HG02763 (cell line): ENCODE results near the gene EREG.

Source experiments
- ATAC-seq: cut with Tn5 transposase; IDR thresholded peaks from one replicate; pipeline ENCODE4 v1.9.1; 2021; ENCODE audit warnings: mild to moderate bottlenecking, moderate library complexity; ENCODE audit not compliant: unreplicated experiment

EREG gene

DNA sequence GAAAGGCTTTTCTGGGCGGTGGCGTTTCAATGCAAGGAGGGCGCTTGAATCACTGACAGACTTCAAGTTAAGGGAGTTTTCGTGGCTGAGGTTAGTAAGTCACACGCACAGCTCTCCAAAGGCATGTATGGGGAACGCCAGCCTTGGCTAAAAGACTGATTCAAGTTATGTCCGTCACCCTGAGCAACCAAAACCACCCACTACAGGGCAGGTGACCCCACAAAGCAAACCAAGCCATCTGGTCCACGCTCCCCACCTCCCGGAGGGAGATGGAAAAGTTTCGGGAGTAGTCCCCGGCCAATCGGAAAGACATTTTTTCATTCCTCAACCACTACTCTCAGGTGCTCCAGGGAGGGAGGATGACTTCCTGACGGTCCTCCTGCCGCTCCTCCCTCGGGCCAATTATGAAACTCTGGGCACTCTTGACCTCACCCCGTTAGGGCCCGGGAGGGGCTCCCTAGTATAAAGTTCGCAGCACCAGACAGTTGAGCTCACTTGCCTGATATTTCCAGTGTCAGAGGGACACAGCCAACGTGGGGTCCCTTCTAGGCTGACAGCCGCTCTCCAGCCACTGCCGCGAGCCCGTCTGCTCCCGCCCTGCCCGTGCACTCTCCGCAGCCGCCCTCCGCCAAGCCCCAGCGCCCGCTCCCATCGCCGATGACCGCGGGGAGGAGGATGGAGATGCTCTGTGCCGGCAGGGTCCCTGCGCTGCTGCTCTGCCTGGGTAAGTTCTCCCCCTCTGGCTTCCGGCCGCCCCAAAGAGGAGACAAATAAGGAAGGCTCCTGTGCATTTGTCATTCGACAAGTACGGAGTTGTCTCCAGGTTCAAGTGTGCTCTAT, at the start of gene EREG:
EREG (plus strand) TSS at position 494 of the 840 bp plus-strand sequence; CDS start at position 658, 164 bp downstream.
- ATAC-seq = no peak

- no peak for ATAC-seq
Measured at GRCh38 chr4:74315376-74315775, 49.6 kb upstream of the EREG start.

DNA sequence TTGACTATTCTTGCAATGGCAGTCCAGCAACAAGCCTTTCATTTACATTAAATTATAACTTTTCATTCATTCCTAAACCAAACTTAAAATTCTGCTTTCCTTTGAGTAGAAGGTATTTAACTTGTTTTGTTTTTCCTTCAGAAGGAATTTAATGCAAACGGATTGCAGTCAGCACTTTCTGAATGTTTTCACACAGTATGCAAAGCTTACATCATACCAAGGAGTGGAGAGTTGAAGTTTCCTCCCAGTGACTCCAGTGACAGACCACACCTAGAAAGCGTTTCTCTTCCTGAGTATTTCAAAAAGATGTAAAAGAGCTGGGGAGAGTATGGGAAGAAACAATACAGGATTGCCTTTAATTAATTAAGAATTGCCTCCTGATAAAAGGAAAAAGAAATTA, 48.5 kb upstream of the EREG start:
- no peak for ATAC-seq

DNA sequence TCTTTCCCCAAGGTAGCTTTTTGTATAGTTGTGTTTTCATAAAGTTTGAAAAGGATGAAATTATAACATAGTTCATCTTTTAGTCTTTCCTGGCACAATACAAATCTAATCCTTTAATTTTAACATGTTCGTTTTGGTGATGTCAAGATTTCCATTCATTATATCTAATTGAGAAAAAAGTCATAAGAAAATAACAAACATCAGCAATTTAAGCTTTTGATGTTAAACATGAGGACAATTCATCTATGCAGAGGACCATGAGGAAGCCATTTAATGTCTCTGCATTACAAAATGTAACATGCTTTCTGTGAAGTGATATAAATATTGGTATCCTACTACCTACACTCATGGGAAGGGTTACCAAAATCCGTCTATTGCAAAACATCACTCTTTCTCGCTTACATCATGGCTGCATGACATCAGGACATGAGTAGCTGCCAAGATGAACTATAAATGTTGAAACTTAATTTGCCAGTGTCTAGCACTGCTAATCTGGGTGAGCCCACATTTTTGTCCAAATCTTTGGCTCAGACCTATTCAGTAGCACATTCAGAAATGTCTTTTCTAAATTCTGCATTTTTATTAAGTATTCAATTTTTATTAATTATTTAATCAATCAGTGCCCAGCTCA, 47.2 kb upstream of the EREG start:
- no peak for ATAC-seq

DNA sequence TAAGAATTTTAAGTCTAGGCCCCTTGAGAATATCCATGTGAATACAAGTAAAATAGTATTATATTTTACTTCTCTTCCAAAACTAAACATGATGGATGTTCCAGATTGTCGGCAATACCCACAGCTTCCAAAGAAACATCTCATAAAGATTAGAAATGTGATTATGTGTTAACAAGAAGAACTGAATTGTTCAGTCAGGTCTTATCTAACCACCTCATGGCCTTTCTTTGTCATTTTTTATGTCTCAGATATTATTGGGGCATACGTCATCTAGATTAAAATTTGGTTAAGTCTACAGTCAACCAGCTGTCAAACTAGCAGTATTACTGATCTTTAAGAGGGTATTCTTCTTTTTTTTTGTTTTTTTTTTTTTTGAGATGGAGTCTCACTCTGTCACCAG, 46.7 kb upstream of the EREG start:
- no peak for ATAC-seq

GRCh38 chr4:74319470-74319869, 45.5 kb upstream of the EREG start:
- no peak for ATAC-seq

DNA sequence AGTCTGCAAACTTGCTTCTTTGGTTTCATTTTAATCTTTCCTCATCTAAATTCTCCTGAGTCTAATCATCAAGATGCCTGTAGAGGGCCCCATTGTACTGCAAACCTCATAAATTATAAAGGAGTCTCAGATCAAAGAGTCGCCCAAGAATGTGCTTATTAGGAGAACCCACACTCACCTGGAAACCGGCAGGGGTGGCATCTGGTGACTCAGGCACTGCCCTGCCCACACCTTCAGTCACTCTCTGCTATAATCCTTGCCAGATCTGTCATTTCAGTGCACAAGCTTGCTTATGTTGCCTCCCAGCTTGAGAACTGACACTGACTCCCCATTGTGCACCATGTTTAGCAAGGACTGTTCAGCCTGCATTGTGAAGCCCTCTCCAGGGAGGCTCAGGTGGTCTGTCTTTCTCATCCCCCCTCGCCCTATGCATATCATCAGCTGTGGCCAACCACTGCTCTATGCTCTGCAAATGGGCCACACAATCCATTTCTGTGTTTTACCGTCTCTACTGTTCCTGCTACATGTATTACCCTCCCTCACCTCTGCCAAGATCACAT, 44.3 kb upstream of the EREG start:
- peak; percentile 65 for ATAC-seq

DNA sequence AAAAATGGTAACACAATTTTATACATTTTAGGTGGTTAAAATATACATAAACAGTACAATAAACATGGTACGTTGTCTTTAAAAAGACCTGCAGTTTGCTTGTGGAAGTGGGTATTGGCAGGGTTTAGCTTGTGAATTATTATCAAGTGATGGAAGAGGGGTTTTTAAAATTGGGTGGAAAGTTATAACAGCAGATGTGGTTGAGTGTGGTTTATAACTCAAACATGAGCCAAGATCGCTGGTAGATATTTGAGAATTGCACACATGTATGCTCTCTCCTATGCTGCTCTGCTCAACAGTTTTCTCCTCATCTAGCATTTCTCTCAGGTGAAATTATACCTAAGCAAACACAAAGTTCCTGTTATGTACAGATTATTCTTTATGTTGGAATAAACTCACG, 42.6 kb upstream of the EREG start:
- ATAC-seq = no peak

GRCh38 chr4:74323663-74324062, 41.3 kb upstream of the EREG start:
- no peak for ATAC-seq

GRCh38 chr4:74324262-74324661, 40.7 kb upstream of the EREG start:
- no peak for ATAC-seq

GRCh38 chr4:74325886-74326285, 39.1 kb upstream of the EREG start:
- no peak for ATAC-seq

DNA sequence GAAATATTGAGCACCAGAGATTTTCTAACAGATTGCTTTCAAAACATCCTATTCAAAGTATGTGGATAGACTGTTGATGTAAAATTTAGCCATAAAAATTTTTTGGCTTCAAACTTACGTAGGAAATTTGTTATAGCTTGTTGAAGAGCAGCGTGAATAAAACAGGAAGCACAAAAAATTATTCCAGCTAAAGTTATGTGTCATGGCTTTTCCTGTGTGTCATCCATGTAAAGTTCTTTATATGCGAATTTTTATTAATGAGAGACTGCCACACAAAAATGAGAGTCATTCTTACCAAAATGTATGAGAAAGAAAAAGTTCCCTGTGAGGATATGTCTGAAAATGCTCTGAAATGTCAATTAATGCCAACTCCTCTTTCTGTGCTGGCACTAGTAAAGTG, 37.2 kb upstream of the EREG start:
- no peak for ATAC-seq

DNA sequence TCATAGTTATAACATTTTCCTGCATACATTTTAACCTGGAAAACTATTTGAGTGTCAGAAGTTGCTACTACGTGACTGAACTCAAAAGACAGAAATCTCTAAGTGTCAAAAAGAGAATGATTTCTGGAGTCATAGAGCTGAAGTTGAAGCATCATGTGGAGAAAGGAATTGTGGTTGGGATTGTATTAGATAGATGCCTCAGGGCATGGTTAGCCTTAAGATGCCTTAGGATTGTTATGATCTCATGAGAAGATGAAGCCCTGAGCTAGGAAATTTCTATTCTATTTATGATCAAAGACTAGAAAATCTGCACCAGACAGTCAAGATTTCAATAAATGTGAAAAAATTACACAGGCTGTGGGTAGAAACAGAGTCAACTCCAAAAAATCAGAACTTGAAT, 36.4 kb upstream of the EREG start:
- ATAC-seq = no peak

- ATAC-seq = no peak
Measured at GRCh38 chr4:74329307-74329706, 35.6 kb upstream of the EREG start.

DNA sequence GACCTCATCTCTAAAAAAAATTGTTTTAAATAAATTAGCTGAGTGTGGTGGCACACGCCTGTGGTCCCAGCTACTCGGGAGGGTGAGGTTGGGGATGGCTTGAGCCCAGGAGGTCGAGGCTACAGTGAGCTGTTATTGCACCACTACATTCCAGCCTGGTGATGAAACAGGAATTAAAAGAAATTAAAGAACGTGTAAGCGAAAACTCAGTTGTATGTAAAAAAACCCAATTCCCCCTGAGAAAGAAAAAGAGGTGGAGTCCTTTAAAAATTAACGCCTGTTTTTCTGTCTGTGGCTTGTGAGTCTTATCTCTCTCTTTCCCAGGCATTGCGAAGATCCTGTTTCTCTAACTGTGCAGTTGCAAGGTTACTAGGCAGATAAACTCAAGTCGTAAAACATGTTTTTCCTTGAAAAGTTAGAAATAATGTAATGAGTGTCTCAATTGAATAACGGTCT, 34.6 kb upstream of the EREG start:
- no peak for ATAC-seq

DNA sequence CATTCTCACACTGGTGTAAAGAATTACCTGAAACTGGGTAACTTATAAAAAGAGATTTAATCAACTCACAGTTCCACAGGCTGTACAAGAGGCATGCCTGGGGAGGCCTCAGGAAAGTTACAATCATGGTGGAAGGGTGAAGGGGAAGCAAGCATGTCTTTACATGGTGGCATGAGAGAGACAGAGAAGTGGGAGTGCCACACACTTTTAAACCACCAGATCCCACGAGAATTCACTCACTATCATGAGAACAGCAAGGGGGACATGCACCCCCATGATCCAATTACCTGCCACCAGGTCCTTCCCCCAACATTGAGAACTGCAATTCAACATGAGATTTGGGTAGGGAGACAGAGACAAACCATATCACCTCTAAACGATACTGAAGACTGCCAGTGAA, 33.7 kb upstream of the EREG start:
- ATAC-seq = no peak

- no peak for ATAC-seq
Measured at GRCh38 chr4:74331944-74332343, 33.0 kb upstream of the EREG start.

GRCh38 chr4:74334636-74335035, 30.3 kb upstream of the EREG start:
- no peak for ATAC-seq

GRCh38 chr4:74335341-74336021, 29.5 kb upstream of the EREG start:
- ATAC-seq = peak; percentile 47

DNA sequence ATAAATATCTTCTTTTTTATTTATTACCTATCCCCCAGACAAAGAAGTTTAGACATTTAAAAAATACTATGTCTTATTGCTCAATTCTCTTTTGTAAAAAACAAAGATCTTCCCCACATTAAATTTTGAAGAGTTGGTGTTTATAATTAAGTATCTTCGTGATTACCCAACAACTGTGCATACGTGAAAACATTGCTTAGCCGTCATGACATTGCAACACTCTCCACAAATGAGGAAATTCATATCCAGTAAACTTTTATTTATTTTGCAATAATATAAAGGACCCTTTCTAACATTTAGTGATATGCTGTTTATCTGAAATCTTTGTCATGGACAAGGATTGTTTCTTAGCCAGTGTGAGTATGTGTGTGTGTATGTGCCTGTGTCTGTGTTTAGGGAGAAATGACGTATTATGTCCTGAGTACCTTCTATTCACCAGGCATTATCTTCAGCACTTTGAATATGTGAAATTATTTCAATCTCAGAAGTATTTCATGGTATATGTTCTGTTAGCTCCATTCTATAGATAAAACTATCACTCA, 26.1 kb upstream of the EREG start:
- no peak for ATAC-seq

DNA sequence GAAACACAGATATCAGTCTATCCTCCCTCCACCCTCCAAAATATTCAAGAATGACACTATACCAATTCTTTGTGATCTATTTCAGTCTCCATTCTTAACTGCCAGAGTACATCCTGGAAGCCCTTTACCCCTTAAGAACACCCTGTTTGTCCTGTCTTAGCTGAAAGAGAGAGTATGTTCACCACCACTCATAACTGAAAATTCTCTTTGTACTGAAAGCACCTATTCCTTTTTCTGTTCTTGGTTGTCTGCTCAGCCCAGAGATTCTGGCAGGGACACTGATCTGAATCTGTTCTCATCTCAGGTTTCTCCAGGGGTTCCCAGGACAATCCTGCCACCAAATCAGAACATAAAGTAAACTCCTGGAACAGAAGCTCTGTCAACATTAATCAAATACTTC, 25.4 kb upstream of the EREG start:
- no peak for ATAC-seq
